ENCODE measurements around the gene GOLGA2.

DNA sequence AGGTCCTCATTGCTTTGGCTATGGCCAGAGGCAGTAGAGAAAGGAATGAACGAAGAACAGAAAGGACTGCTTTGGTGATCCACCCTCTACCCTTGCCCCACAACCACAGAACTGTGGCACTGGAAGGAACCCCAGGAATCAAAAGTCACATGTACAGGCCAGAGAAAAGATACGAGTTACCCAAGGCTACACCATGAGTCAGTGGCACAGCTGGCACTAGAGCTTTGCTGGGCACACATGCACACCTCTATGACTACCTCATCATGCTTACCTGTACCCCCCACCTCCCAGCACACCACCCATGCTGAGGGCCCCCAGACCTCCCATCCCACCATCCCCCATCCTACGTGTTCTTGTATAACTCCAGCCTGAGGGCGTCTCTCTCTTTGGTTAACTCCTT, 13.1 kb downstream of the GOLGA2 start:
- no peak for TF ChIP-seq EZH2 (IDR thresholded peaks at IDR 0.05; ENCODE audit: borderline replicate concordance, insufficient read depth, low read depth, low read length, poor library complexity, severe bottlenecking)
- TF ChIP-seq, protein P1, sequence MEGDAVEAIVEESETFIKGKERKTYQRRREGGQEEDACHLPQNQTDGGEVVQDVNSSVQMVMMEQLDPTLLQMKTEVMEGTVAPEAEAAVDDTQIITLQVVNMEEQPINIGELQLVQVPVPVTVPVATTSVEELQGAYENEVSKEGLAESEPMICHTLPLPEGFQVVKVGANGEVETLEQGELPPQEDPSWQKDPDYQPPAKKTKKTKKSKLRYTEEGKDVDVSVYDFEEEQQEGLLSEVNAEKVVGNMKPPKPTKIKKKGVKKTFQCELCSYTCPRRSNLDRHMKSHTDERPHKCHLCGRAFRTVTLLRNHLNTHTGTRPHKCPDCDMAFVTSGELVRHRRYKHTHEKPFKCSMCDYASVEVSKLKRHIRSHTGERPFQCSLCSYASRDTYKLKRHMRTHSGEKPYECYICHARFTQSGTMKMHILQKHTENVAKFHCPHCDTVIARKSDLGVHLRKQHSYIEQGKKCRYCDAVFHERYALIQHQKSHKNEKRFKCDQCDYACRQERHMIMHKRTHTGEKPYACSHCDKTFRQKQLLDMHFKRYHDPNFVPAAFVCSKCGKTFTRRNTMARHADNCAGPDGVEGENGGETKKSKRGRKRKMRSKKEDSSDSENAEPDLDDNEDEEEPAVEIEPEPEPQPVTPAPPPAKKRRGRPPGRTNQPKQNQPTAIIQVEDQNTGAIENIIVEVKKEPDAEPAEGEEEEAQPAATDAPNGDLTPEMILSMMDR (IDR thresholded peaks at IDR 0.05), result no peak
